ENCODE data around the gene ARHGEF7. TPM values are rescaled to one million over a fixed set of nuclear protein-coding genes. Genes with fewer than 3 reads are reported as not detected.
A peak's percentile ranks its signal among the peaks of the same experiment; 100 is the strongest.

Gene ARHGEF7
- polyA plus RNA-seq, 1 donor (not counting 4 experiments of a cell fraction or from before 2014, with no cell fraction given), result 25.2 TPM

GRCh38 chr13:111153279-111153976, 38.3 kb downstream of the ARHGEF7 start:
- Histone ChIP-seq H3K4me1 (ENCODE audit: control insufficient read depth, extremely low read depth, insufficient read depth, low read length) (peaks cover 23% of the 10 kb centered on the region), H4K20me1 (ENCODE audit: control insufficient read depth, extremely low read depth, insufficient read depth, low read length) (peaks cover 3% of the 10 kb centered on the region), H3K36me3 (ENCODE audit: control insufficient read depth in 2 of 2, extremely low read depth in 1 of 2, insufficient read depth in 2 of 2, low read length in 2 of 2) (no peaks in the 10 kb centered on the region), H3K27ac (ENCODE audit: control insufficient read depth, insufficient read depth, low read length) (peak overlapping the region; percentile 87), H3K9me3 (ENCODE audit: control insufficient read depth, low read depth, low read length) (no peaks in the 10 kb centered on the region), H3K9ac (ENCODE audit: control insufficient read depth, extremely low read depth, insufficient read depth, low read length) (peak overlapping the region; percentile 95), H3K9me1 (ENCODE audit: control insufficient read depth, extremely low read depth, insufficient read depth, low read length) (no peaks in the 10 kb centered on the region), H3K4me2 (ENCODE audit: control insufficient read depth, extremely low read depth, insufficient read depth, low read depth, low read length) (peak overlapping the region; percentile 99), H3K79me2 (ENCODE audit: control insufficient read depth, insufficient read depth, low read length) (peaks cover 36% of the 10 kb centered on the region), H3K4me3 (ENCODE audit: control insufficient read depth in 2 of 3, extremely low read depth in 1 of 3, insufficient read depth in 2 of 3, low read depth in 1 of 3, low read length in 3 of 3) (peak overlapping the region; percentile 81 to 94 (median 92)), H3K27me3 (ENCODE audit: control insufficient read depth, extremely low read depth, insufficient read depth, low read length) (no peaks in the 10 kb centered on the region), H2AFZ (ENCODE audit: control insufficient read depth, low read length) (peak overlapping the region; percentile 95)
- peak; percentile 15 for DNase-seq (ENCODE audit: low read depth, low spot score)
- FAIRE-seq, result no peak
- no peak for TF ChIP-seq EZH2 (IDR thresholded peaks at IDR 0.05; ENCODE audit: low read length)
- peak in 2 of 3 experiments; percentile 1 to 23 for TF ChIP-seq CTCF (optimal IDR thresholded peaks at IDR 0.05 in 1 of 3, IDR thresholded peaks at IDR 0.05 in 1 of 3, conservative IDR thresholded peaks at IDR 0.05 in 1 of 3; ENCODE audit: extremely low read depth in 1 of 3, insufficient read depth in 2 of 3, low read length in 3 of 3)
- dilution Hi-C loops (cut with MboI; ENCODE audit: extremely low pct_ligation_motif_present, low sequenced_read_pairs), result no loop called here

- no peaks in the 10 kb centered on the region for H3K27me3 ChIP-seq (ENCODE audit: control insufficient read depth, extremely low read depth, insufficient read depth, low read length)
- peak overlapping the region; percentile 87 for H3K27ac ChIP-seq (ENCODE audit: control insufficient read depth, insufficient read depth, low read length)
- TF ChIP-seq CTCF (optimal IDR thresholded peaks at IDR 0.05 in 1 of 3, IDR thresholded peaks at IDR 0.05 in 1 of 3, conservative IDR thresholded peaks at IDR 0.05 in 1 of 3; ENCODE audit: extremely low read depth in 1 of 3, insufficient read depth in 2 of 3, low read length in 3 of 3) (peak in 1 of 3 experiments; percentile 28), EZH2 (IDR thresholded peaks at IDR 0.05; ENCODE audit: low read length) (no peak)
- H3K79me2 ChIP-seq (ENCODE audit: control insufficient read depth, insufficient read depth, low read length), result peaks cover 40% of the 10 kb centered on the region
- FAIRE-seq (no peak), DNase-seq (ENCODE audit: low read depth, low spot score) (no peak)
- H3K36me3 ChIP-seq (ENCODE audit: control insufficient read depth in 2 of 2, extremely low read depth in 1 of 2, insufficient read depth in 2 of 2, low read length in 2 of 2), result no peaks in the 10 kb centered on the region
- H3K9me1 ChIP-seq (ENCODE audit: control insufficient read depth, extremely low read depth, insufficient read depth, low read length), result no peaks in the 10 kb centered on the region
- dilution Hi-C loops (cut with MboI; ENCODE audit: extremely low pct_ligation_motif_present, low sequenced_read_pairs), result no loop called here
- H3K9me3 ChIP-seq (ENCODE audit: control insufficient read depth, low read depth, low read length), result no peaks in the 10 kb centered on the region
- peak overlapping the region; percentile 81 to 94 (median 92) for H3K4me3 ChIP-seq (ENCODE audit: control insufficient read depth in 2 of 3, extremely low read depth in 1 of 3, insufficient read depth in 2 of 3, low read depth in 1 of 3, low read length in 3 of 3)
- peak overlapping the region; percentile 95 for H3K9ac ChIP-seq (ENCODE audit: control insufficient read depth, extremely low read depth, insufficient read depth, low read length)
- peaks cover 3% of the 10 kb centered on the region for H4K20me1 ChIP-seq (ENCODE audit: control insufficient read depth, extremely low read depth, insufficient read depth, low read length)
- H3K4me2 ChIP-seq (ENCODE audit: control insufficient read depth, extremely low read depth, insufficient read depth, low read depth, low read length), result peak overlapping the region; percentile 91
- peak overlapping the region; percentile 81 for H2AFZ ChIP-seq (ENCODE audit: control insufficient read depth, low read length)
- peaks cover 23% of the 10 kb centered on the region for H3K4me1 ChIP-seq (ENCODE audit: control insufficient read depth, extremely low read depth, insufficient read depth, low read length)
Observed at GRCh38 chr13:111153977-111154332, 38.8 kb downstream of the ARHGEF7 start.
